HG03469 (cell line): ENCODE results near the gene CSMD2.
A peak's percentile ranks its signal among the peaks of the same experiment; 100 is the strongest.

Experiments used
- ATAC-seq: cut with Tn5 transposase; IDR thresholded peaks from one replicate; pipeline ENCODE4 v1.9.1; 2021; ENCODE audit warnings: mild to moderate bottlenecking, moderate library complexity, moderate number of reproducible peaks; ENCODE audit not compliant: unreplicated experiment

The CSMD2 gene

DNA sequence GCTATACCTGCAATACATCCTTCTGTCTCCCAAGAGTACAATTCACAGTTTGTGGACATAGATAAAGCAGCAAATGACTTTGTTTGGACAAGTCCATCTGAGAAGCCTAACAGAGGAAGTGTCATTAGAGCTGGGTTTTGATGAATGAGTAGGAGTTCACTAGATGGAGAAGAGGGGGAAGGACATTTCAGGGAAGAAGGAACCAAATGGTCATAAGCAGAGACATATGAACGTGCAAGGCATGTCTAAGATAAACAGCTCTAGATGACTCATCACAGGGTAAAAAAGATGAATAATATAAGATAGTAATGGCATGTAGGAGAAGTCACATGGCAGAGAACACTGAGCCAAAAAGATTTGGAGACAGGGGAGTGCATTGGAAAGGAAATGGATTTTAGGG lies 246.7 kb downstream of the CSMD2 start:
- no peak for ATAC-seq

DNA sequence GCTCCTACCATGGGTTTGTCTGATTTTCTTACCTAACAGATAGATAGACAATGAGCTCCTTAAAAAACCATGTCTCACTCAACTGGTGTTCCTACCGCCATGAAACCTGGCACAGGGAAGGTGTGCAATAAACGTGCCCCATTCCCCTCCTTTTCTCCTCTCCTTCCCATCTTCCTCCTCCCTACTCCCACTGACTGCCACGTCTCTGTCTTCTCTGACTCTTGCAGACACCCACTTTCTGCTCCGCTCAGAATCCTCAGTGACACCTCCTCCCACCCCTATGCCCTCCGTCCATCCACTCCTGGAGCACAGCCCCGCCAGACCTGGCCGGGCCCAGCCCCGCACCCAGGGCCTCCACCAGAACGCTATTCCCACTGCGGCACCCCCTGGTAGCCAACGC lies 248.2 kb downstream of the CSMD2 start:
- no peak for ATAC-seq

GRCh38 chr1:33914531-33914930 lies 250.5 kb downstream of the CSMD2 start:
- no peak for ATAC-seq

GRCh38 chr1:33908324-33908956 lies 256.6 kb downstream of the CSMD2 start:
- no peak for ATAC-seq

DNA sequence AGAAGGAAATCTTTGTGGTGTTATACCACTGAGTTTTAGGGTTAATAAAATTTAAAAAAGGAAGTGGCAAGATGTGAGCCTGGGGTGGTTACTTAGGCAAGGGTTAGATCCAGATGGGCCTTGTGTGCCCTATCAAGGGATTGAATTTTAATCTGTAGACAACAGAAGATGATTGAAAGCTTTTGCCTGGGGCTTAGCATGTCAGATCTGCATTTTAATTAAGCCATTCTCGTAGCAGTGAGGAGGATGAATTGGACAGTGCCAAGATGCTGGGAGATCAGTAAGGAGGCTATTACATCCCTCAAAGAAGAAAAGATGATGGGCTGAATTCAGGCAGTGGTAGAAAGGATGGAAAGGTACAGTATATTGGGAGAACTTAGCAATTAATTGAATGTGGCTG lies 258.9 kb downstream of the CSMD2 start:
- no peak for ATAC-seq

DNA sequence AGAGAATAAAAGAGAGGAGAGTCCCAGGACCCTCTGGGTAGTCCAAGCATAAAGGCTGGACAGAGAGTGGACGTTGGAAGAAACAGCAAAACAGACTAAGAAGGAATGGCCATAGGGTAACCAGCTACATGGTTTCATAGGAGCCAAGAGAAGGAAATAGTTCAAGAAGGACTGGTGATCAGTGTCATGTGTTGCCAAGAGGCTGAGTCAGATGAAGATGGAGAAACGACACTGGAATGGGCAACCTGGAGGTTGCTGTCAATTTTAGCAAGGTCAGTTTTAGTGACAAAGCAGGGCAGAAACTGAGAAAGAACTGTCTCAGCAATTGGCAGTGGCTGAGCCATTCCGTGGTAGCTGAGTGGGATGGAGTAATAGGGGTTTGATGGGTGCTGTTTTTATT lies 259.8 kb downstream of the CSMD2 start:
- ATAC-seq: no peak

DNA sequence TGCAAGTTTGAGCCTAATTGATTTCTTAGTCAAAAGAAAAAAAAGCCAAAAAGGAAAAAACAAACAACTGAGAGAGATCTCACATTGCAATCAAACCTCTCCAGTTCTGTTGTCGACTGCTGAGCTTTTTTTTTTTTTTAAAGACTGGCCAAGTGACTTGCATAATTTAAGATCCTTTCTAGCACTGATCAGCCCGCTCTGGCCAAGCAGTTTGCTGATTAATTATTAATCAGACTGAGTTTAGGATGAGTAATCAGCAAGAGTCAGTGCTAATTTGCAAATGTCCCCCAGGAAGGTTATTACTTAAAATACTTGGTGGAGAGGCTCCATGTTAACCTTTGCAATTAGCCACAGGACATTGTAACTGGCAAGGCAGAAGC lies 261.8 kb downstream of the CSMD2 start:
- ATAC-seq: peak; percentile 25

DNA sequence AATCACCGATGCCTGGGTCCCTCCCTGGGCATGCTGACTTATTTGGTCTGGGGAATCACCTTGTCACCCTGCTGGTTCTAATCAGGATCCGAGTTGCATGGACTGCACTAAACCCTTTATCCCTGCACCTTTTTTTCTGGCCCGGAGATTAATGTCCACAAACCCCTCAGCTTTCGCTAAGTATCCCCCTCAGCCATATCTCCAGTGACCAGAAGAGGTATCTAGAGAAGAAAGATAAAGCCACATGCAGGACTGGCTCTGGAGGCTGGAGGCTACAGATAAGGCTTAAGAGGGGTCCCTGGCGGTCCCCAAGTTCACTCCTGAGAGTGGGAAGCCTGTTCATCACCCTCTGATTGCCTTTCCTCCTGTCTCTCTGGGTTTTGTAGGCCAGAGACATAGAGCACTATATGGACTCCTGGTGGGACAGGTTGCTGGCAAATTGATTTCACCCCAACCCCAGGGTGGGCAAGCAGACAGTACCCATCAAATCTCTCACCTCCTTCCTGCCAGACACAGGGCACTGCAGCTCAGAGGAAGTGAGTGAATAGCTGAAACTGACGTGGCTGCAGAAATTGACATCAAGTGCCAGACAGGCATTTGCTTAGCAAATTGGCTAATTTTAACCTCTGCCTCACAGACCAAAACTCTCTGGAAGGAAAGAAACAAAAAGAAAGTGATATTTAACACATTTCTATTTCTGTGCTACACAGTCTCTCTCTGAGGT lies 262.4 kb downstream of the CSMD2 start:
- ATAC-seq: peak; percentile 52

DNA sequence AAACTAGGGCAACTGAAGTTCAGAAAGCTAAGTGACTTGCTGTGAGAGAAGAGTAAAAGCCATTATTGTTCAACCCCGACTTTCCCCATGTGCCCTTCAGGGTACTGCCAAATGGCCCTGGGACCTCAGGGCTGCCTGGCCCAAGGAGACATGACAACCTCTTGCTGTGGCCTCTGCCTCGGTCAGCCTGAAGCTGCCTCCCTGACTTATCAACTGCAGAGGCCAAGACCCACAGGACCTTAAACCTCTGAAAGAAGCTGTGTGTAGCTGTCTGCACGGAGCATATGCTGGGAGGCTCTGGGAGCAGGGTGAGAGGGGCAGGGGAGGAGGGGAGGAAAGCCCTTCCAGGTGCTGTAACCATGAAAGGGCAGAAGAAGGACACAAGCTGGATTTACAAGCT lies 265.3 kb downstream of the CSMD2 start:
- ATAC-seq: no peak

- ATAC-seq: no peak
Observed at GRCh38 chr1:33898881-33899280, 266.1 kb downstream of the CSMD2 start.

DNA sequence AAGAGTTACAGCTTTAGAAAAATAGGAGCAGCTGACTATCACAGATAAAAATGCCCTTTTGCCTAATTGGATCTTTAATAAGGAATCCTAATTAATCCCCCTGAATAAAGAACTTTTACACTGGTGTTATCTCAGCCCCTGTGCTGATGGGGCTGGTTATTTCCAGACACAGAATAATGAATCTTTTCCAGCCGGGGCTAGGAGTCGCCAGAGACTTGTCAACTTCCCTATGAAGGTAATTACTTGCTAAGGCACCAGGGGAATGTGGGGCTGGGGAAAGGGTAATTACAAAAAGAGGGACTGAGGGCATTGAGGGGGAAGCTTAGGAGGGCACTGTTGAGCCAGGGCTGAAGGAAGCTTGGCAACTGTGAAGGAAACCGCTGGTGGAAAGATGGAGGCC lies 266.6 kb downstream of the CSMD2 start:
- ATAC-seq: no peak

GRCh38 chr1:33897092-33897725 lies 267.8 kb downstream of the CSMD2 start:
- no peak for ATAC-seq

DNA sequence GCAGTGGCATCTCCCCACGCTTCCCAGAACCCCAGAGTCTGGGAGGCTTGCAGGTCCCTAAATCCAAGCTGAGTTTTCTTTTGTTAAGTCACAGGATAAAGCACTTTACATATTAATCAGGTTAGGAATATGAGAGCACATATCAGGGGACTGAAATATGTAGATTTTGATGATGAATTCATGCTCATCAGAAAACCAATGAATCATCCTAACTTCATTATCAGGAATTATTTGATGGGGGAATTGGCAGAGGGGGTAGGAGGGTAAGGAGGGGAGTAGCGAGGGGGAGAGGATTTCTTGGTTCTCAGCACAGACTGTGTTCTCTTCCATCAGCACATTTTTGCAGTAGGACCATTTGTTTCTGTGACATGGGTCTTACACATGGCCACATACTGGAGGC lies 269.1 kb downstream of the CSMD2 start:
- no peak for ATAC-seq

DNA sequence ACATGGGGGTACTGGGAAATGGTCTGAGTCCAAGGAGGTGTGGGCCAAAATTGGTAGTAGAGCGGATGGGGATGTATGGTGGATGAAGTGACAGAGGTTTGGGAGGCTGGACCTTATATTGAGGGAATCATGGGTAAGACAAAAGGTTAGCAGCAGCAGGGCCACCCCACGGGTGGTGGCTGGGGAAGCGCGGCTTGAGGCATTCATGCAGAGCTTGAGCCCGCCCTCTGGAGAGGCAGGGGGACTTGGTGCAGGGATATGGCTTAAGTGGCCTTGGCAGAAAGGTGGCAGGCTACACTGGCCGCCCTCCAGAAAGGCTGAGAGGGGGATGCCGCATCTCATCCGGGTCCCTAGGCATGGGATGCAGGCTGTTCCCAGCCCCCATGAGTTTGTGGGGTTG lies 269.6 kb downstream of the CSMD2 start:
- no peak for ATAC-seq

DNA sequence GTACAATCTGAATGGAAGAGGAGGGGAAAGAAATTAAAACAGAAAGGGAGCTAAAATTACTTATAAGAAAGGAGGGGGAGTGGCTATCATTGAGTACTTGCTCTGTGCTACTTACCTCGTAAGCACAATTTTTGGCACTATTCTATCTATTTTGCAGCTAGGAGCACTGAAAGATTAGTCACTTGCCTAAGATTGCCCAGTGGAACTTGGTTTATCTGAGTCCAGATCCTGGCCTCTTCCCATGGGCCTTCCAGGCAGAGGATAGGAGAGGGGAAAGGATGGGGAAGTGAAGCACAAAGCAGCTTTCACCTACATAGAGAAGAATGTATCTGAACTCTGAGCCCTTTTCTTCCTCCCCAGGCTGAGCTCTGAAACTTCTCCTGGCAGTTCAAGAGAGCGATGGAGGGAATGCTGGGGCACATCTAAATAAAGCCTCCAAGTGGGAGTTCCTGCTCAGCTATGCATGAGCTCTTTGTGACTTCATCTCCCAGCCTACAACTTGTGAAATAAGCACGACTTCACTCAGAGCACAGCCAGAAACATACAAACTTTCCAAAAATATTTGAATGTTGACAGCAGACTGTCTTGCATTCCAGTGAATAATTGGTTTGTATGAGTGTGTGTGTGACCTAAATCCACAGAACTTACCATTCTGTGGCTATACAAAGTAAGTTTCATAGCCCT lies 271.7 kb downstream of the CSMD2 start:
- ATAC-seq: no peak

- ATAC-seq: no peak
Observed at GRCh38 chr1:33886496-33886895, 278.5 kb downstream of the CSMD2 start.

DNA sequence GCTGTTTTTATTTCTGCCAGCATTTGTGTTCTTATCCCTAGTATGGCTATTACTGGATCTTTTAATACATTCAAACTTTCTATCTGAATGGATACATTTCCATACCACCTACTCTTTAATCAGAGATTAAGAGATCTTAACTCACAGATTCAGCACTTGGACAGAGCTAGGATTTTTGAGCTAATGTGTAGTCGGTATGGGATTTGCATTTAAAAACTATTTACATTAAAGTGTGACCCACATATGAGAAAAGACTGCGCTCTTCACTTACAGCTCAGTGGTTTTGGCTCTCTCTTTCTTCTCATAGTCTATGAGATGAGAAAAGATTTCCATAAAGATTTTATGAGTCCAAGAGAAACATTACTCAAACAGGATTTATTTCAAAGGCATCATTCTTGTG lies 284.7 kb downstream of the CSMD2 start:
- ATAC-seq: no peak

DNA sequence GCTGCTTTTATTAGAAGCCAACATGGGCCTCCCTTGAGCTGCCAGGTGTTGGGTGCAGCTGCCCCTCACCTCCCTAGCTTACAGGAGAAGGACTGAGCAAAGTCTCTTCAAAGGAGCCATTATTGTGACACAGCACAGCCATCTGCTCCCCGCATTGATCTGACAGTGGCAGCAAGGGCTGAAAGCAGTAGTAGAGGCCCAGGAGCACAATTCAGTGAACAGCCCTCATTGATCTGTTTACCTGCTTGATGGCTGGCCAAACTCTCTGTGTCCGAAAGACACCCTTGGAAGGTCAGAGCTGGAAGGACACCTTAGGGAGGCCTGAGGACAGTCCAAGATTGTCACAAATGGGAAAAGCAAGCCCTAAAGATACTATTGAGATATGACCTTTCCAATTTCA lies 286.6 kb downstream of the CSMD2 start:
- ATAC-seq: no peak

- ATAC-seq: no peak
Observed at GRCh38 chr1:33876970-33877650, 287.9 kb downstream of the CSMD2 start.

DNA sequence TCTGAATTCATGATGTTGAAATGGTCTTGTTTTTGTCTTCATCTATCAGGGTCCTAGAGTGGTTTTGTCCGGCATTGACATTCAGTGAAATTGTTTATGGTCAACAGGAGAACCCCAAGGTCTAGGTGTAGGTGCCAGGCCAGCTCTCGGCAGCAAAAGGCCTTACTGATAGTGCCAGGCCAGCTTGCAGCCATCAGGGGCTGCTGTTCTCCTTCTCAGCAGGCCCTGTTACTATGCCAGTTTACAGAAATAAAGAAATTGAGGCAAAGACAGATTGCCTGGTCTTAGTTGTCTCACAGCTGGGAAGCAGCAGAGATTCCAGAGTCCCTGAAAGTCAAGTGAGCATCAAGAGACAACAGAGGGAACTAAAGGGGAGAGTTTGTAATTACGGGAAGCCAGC lies 289.2 kb downstream of the CSMD2 start:
- no peak for ATAC-seq

- ATAC-seq: no peak
Observed at GRCh38 chr1:33874636-33875035, 290.4 kb downstream of the CSMD2 start.
